ENCODE measurements around the gene OR11A1.
"Not testable (repeated sequence)": the region's sequence is repeated elsewhere in the genome, so short reads cannot be mapped to it uniquely, and the experiment has no call there.

OR11A1 gene

DNA sequence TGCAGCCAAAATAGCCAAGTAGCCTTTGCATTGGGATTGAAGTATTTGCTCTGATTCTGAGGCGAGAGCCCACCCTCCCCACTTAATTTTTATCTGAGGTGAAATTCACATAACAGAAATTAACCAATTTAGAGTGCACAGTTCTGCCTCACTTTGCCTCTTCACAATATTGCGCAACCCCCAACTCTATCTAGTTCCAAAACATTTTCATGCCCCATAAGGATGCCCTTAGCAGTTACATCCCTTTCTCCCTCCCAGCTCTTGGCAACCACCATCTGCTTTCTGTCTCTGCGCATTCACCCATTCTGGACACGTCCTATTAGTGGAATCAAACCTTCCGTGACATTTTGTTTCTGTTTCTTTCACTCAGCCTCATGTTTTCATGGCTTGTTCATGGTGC is 21.9 kb upstream of the OR11A1 start:
- H3K9ac ChIP-seq (ENCODE audit: low read length) = no peak overlapping the region
- no peaks in the 10 kb centered on the region for H3K36me3 ChIP-seq (ENCODE audit: control insufficient read depth, low read depth, low read length)
- no peaks in the 10 kb centered on the region for H3K4me1 ChIP-seq (ENCODE audit: control insufficient read depth, low read depth, low read length)
- no peaks in the 10 kb centered on the region for H3K9me3 ChIP-seq (ENCODE audit: control insufficient read depth, low read depth, low read length)
- H3K27ac ChIP-seq (ENCODE audit: low read length) = no peak overlapping the region
- H3K4me3 ChIP-seq (ENCODE audit: low read length) = no peak overlapping the region
- H3K27me3 ChIP-seq (ENCODE audit: control insufficient read depth, insufficient read depth, low read length) = no peaks in the 10 kb centered on the region

DNA sequence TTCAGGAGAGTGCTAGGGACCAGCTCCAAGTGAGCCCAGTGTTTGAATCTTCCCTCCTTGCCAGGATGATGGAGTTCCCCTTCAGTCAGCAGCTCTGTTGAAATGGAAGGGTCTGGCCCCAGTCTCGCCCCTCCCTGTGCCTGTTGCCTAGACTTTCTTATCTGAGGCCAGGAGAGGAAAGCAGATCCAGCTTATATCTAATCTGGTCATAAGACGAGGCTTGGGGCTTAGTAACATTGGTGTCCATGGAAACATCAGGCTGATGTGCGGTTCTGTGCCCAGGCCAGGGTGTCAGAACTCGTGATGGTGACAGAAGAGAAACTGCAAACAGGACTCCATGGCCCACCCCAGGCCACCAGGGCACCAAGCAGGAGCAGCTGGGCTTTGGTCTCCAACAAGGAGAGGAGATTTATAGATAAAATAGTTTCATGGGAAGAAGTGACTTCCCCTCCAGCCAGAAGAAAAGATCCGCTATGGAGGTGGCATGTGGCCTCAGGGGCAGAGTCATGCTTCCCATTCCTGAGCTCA is 21.1 kb upstream of the OR11A1 start:
- no peaks in the 10 kb centered on the region for H3K4me1 ChIP-seq (ENCODE audit: control insufficient read depth, low read depth, low read length)
- no peak overlapping the region for H3K27ac ChIP-seq (ENCODE audit: low read length)

DNA sequence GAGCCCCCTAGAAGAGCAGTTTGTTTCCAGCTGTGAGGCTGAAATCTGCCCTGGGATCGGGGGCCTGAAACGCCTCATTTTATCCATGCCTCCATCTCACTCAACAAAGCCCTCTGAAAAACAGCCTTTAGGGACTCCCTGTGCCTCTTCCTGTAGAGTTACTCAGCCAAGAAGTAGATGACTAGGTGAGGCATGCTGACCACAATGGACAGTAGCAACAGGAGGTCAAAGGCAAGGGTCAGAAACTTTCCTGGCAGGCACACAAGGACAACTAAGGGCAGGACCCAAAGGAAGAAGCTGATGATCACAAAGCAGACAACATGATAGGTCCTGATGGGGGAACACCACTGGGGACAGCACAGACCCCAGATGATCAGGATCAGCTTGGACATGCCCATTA is 18.1 kb upstream of the OR11A1 start:
- Histone ChIP-seq H3K36me3 (ENCODE audit: control insufficient read depth, low read depth, low read length) (no peaks in the 10 kb centered on the region), H3K4me1 (ENCODE audit: control insufficient read depth, low read depth, low read length) (no peaks in the 10 kb centered on the region), H3K27me3 (ENCODE audit: control insufficient read depth, insufficient read depth, low read length) (no peaks in the 10 kb centered on the region), H3K9me3 (ENCODE audit: control insufficient read depth, low read depth, low read length) (no peaks in the 10 kb centered on the region), H3K9ac (ENCODE audit: low read length) (no peak overlapping the region), H3K27ac (ENCODE audit: low read length) (no peak overlapping the region), H3K4me3 (ENCODE audit: low read length) (no peak overlapping the region)

More for the DNA sequence above, 21.1 kb upstream of the OR11A1 start:
- Histone ChIP-seq H3K9me3 (ENCODE audit: control insufficient read depth, low read depth, low read length) (no peaks in the 10 kb centered on the region), H3K4me3 (ENCODE audit: low read length) (no peak overlapping the region), H3K27me3 (ENCODE audit: control insufficient read depth, insufficient read depth, low read length) (no peaks in the 10 kb centered on the region), H3K9ac (ENCODE audit: low read length) (no peak overlapping the region), H3K36me3 (ENCODE audit: control insufficient read depth, low read depth, low read length) (no peaks in the 10 kb centered on the region)

DNA sequence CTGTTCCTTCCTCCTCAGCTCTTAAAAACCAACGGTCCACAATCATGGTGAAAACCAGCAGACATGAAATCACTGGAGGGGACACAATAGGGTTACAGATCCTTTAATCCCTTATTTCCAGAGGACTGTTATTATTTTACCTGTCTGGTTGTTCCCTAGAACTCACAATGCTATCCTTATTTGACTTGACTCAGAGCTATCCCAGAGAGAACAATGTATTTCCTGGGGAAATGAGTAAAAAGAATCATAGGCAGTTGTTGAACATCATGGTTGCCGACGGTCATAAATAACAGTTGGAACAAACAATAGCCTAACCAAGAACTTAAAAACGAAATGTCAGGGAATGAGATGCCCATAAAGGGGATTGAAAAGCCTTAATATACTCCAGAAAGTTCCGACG is 9.4 kb upstream of the OR11A1 start:
- Histone ChIP-seq H3K9me3 (ENCODE audit: control insufficient read depth, low read depth, low read length) (no peaks in the 10 kb centered on the region), H3K36me3 (ENCODE audit: control insufficient read depth, low read depth, low read length) (no peaks in the 10 kb centered on the region), H3K4me1 (ENCODE audit: control insufficient read depth, low read depth, low read length) (no peaks in the 10 kb centered on the region), H3K9ac (ENCODE audit: low read length) (no peak overlapping the region), H3K4me3 (ENCODE audit: low read length) (no peak overlapping the region), H3K27ac (ENCODE audit: low read length) (no peak overlapping the region), H3K27me3 (ENCODE audit: control insufficient read depth, insufficient read depth, low read length) (no peaks in the 10 kb centered on the region)

DNA sequence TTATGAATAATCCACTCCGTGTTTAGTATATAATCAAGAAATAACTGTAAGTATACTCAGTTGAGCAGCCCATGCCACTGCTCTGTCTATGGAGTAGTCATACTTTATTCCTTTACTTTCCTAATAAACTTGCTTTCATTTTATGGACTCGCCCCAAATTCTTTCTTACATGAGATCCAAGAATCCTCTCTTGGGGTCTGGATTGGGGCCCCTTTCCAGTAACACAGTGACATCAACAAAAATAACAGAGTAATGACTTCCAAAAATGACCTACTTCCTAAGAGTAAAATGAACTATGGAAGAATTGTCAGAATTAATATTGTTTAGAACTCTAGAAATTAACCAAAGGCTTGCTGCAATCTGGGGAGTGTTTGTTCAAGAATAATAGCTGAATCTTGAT is 8.9 kb upstream of the OR11A1 start:
- no peaks in the 10 kb centered on the region for H3K36me3 ChIP-seq (ENCODE audit: control insufficient read depth, low read depth, low read length)
- H3K4me3 ChIP-seq (ENCODE audit: low read length) = no peak overlapping the region
- no peaks in the 10 kb centered on the region for H3K27me3 ChIP-seq (ENCODE audit: control insufficient read depth, insufficient read depth, low read length)
- H3K9me3 ChIP-seq (ENCODE audit: control insufficient read depth, low read depth, low read length) = no peaks in the 10 kb centered on the region
- H3K27ac ChIP-seq (ENCODE audit: low read length) = no peak overlapping the region
- no peaks in the 10 kb centered on the region for H3K4me1 ChIP-seq (ENCODE audit: control insufficient read depth, low read depth, low read length)
- H3K9ac ChIP-seq (ENCODE audit: low read length) = no peak overlapping the region

DNA sequence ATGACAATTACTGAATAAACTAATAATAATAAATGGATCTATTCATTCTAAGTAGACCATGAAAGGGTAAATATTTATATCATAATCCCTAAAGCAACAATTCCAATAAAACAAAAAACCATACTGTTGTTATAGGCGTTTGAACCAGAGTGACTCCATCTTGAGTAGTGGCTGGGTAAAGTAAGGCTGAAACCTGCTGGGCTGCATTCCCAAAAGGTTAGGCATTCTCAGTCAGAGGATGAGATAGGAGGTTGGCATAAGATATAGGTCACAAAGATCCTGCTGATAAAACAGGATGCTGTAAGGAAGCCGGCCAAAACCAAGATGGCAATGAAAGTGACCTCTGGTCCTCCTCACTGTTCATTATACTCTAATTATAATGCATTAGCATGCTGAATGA is 8.4 kb upstream of the OR11A1 start:
- Histone ChIP-seq H3K9ac (ENCODE audit: low read length) (no peak overlapping the region), H3K27me3 (ENCODE audit: control insufficient read depth, insufficient read depth, low read length) (no peaks in the 10 kb centered on the region), H3K36me3 (ENCODE audit: control insufficient read depth, low read depth, low read length) (no peaks in the 10 kb centered on the region), H3K9me3 (ENCODE audit: control insufficient read depth, low read depth, low read length) (no peaks in the 10 kb centered on the region), H3K4me3 (ENCODE audit: low read length) (no peak overlapping the region), H3K27ac (ENCODE audit: low read length) (no peak overlapping the region), H3K4me1 (ENCODE audit: control insufficient read depth, low read depth, low read length) (no peaks in the 10 kb centered on the region)

DNA sequence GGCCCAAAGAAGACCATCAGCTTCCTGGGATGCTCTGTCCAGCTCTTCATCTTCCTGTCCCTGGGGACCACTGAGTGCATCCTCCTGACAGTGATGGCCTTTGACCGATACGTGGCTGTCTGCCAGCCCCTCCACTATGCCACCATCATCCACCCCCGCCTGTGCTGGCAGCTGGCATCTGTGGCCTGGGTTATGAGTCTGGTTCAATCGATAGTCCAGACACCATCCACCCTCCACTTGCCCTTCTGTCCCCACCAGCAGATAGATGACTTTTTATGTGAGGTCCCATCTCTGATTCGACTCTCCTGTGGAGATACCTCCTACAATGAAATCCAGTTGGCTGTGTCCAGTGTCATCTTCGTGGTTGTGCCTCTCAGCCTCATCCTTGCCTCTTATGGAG is 5.2 kb upstream of the OR11A1 start:
- Histone ChIP-seq H3K9me3 (ENCODE audit: control insufficient read depth, low read depth, low read length) (no peaks in the 10 kb centered on the region), H3K4me3 (ENCODE audit: low read length) (no peak overlapping the region), H3K27ac (ENCODE audit: low read length) (no peak overlapping the region), H3K9ac (ENCODE audit: low read length) (no peak overlapping the region), H3K27me3 (ENCODE audit: control insufficient read depth, insufficient read depth, low read length) (no peaks in the 10 kb centered on the region), H3K36me3 (ENCODE audit: control insufficient read depth, low read depth, low read length) (no peaks in the 10 kb centered on the region), H3K4me1 (ENCODE audit: control insufficient read depth, low read depth, low read length) (no peaks in the 10 kb centered on the region)

DNA sequence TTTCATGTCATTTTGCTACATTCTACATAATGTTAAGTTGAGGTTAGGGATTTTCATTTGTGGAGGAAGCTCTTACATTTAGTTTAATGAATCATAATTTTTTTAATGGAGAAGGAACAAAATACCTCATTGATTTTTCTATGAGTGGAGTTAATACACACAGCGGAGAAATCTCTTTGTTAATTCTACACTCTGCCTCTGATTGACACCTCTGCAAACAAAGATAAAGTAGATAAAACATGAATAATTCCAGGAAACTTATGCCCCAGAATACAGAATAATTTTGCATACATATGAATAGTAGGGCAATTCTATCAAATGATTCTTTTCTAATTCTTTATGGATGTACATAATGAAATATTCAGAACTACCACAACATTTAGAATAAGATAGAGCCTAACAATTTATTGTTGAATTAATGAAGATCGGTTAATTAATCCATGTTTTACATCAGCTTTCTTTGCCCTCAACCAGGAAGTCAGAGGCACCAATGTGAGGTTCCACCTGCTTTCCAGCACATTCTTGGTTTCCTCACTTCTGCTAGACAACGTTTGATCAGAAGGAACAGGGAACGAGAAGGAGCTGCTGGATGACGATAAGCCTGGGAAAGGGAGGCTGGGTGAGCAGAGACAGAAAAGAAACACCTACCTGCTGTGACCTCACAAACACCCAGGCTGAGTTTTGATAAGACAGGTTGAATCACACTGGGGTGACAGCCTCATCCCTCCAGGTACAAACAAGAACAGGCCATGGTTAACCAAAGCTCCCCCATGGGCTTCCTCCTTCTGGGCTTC is 4.3 kb upstream of the OR11A1 start:
- Histone ChIP-seq H3K9me3 (ENCODE audit: control insufficient read depth, low read depth, low read length) (no peaks in the 10 kb centered on the region), H3K27ac (ENCODE audit: low read length) (no peak overlapping the region), H3K27me3 (ENCODE audit: control insufficient read depth, insufficient read depth, low read length) (no peaks in the 10 kb centered on the region), H3K9ac (ENCODE audit: low read length) (no peak overlapping the region), H3K4me1 (ENCODE audit: control insufficient read depth, low read depth, low read length) (no peaks in the 10 kb centered on the region), H3K4me3 (ENCODE audit: low read length) (no peak overlapping the region), H3K36me3 (ENCODE audit: control insufficient read depth, low read depth, low read length) (no peaks in the 10 kb centered on the region)

DNA sequence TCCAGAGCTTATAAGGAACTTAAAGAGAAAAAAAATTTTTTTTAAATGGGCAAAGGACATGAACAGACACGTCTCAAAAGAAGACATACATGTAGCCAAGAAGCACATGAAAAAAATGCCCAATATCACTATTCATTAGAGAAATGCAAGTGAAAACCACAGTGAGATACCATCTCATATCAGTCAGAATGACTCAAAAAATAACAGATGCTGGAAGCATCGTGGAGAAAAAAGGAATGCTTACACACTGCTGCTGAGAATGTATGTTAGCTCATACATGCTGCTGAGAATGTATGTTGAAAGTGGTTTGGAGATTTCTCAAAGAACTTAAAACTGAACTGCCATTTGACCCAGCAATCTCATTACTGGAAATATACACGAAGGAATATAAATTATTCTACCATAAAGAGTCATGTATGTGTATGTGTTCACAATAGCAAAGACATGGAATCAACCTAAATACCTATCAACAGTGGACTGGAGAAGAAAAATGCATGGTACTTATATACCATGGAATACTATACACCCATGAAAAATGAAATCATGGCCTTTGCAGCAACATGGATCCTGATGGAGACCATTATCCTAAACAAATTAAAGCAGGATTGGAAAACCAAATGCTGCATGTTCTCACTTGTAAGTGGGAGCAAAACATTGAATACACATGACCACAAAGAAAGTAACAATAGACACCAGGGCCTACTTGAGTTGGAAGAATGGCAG is 5.2 kb downstream of the OR11A1 start:
- Histone ChIP-seq H3K9ac (ENCODE audit: low read length) (no peak overlapping the region), H3K36me3 (ENCODE audit: control insufficient read depth, low read depth, low read length) (no peaks in the 10 kb centered on the region), H3K9me3 (ENCODE audit: control insufficient read depth, low read depth, low read length) (no peaks in the 10 kb centered on the region), H3K4me3 (ENCODE audit: low read length) (no peak overlapping the region), H3K27me3 (ENCODE audit: control insufficient read depth, insufficient read depth, low read length) (no peaks in the 10 kb centered on the region), H3K4me1 (ENCODE audit: control insufficient read depth, low read depth, low read length) (peaks cover 10% of the 10 kb centered on the region), H3K27ac (ENCODE audit: low read length) (no peak overlapping the region)

DNA sequence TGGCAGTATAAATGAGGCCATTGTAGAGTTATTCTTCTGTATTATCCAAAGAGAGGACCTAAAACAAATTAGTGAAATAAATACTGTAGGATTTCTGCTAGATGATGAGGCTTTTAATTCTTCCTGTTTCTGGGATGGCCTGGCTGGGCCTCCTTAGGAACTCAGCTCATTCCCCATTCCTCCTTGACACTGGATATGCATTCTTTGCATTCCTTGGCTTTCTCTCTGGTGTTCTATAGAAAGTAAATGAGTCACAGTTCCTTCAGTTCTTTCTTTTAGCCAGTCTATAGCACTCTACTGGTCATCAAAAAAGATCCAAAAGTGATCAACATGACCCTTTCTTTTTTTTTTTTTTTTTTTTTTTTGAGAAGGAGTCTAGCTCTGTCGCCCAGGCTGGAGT is 9.2 kb downstream of the OR11A1 start:
- no peaks in the 10 kb centered on the region for H3K27me3 ChIP-seq (ENCODE audit: control insufficient read depth, insufficient read depth, low read length)
- no peak overlapping the region for H3K4me3 ChIP-seq (ENCODE audit: low read length)
- no peak overlapping the region for H3K9ac ChIP-seq (ENCODE audit: low read length)
- no peak overlapping the region for H3K27ac ChIP-seq (ENCODE audit: low read length)
- no peaks in the 10 kb centered on the region for H3K36me3 ChIP-seq (ENCODE audit: control insufficient read depth, low read depth, low read length)
- peaks cover 5% of the 10 kb centered on the region for H3K9me3 ChIP-seq (ENCODE audit: control insufficient read depth, low read depth, low read length)
- H3K4me1 ChIP-seq (ENCODE audit: control insufficient read depth, low read depth, low read length) = peaks cover 10% of the 10 kb centered on the region

DNA sequence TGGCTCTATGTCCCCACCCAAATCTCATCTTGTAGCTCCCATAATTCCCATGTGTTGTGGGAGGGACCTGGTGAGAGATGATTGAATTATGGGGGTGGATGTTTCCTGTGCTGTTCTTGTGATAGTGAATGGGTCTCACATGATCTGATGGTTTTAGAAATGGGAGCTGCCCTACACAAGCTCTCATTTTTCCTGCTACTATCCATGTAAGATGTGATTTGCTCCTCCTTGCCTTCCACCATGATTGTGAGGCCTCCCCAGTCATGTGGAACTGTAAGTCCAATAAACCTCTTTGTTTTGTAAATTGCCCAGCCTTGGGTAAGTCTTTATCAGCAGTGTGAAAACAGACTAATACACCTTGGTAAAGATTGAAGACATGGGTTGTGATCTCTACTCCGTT is 12.8 kb downstream of the OR11A1 start:
- not testable (repeated sequence) for H3K4me3 ChIP-seq (ENCODE audit: low read length)

DNA sequence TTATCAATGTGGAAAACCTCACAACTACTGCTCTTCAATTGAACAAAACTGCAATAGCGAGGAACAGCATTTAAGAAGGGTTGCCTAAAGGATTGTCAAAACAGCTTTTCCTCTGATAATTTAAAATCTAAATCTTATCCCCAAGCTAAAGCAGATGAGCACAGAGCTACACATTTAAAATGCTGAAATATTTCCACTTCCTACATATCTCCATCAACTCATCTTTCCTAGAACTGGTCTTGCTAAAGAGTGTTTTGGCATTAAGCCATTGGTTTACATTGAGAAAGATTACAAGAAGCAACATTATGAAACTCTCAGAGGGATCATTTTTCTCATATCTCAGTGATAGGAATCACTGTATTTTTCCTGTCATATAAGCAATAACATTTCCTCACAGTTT is 14.2 kb downstream of the OR11A1 start:
- no peak overlapping the region for H3K9ac ChIP-seq (ENCODE audit: low read length)
- H3K4me3 ChIP-seq (ENCODE audit: low read length) = no peak overlapping the region
- peaks cover 10% of the 10 kb centered on the region for H3K4me1 ChIP-seq (ENCODE audit: control insufficient read depth, low read depth, low read length)
- H3K27me3 ChIP-seq (ENCODE audit: control insufficient read depth, insufficient read depth, low read length) = no peaks in the 10 kb centered on the region
- peaks cover 5% of the 10 kb centered on the region for H3K9me3 ChIP-seq (ENCODE audit: control insufficient read depth, low read depth, low read length)
- H3K36me3 ChIP-seq (ENCODE audit: control insufficient read depth, low read depth, low read length) = no peaks in the 10 kb centered on the region
- H3K27ac ChIP-seq (ENCODE audit: low read length) = no peak overlapping the region

More for the DNA sequence above, 12.8 kb downstream of the OR11A1 start:
- H3K9ac ChIP-seq (ENCODE audit: low read length); H3K9me3 ChIP-seq (ENCODE audit: control insufficient read depth, low read depth, low read length); H3K36me3 ChIP-seq (ENCODE audit: control insufficient read depth, low read depth, low read length); H3K27me3 ChIP-seq (ENCODE audit: control insufficient read depth, insufficient read depth, low read length); H3K27ac ChIP-seq (ENCODE audit: low read length): not testable (repeated sequence)
- H3K4me1 ChIP-seq (ENCODE audit: control insufficient read depth, low read depth, low read length) = peaks cover 10% of the 10 kb centered on the region
